H9 (cell line): ENCODE data around the gene LZTFL1. TPM values are rescaled to one million over a fixed set of nuclear protein-coding genes. Genes with fewer than 3 reads are reported as not detected.

Experiments used
- DNase-seq: peaks from one replicate; pipeline ENCODE4 v3.0.0-alpha.2; 2017
- H2AFZ ChIP-seq: one replicate; pipeline ENCODE4 v1.6.1; 2013; ENCODE audit warnings: mild to moderate bottlenecking, low read length, control low read depth, moderate library complexity
- H2AK5ac ChIP-seq: 2 replicates; pipeline ENCODE4 v1.6.1; 2013; ENCODE audit warnings: low read length, control low read depth, mixed read lengths; ENCODE audit not compliant: insufficient read length
- H2BK120ac ChIP-seq: one replicate; pipeline ENCODE4 v1.6.1; 2013; ENCODE audit warnings: low read depth, mild to moderate bottlenecking, low read length, control low read depth, inconsistent platforms; ENCODE audit not compliant: poor library complexity, severe bottlenecking
- H2BK12ac ChIP-seq: 2 replicates; pipeline ENCODE4 v1.6.1; 2013; ENCODE audit warnings: low read length, control low read depth, mixed read lengths, low read depth; ENCODE audit not compliant: insufficient read length
- H2BK15ac ChIP-seq: 2 replicates; pipeline ENCODE4 v1.6.1; 2013; ENCODE audit warnings: low read depth, low read length, control low read depth
- H2BK20ac ChIP-seq: one replicate; pipeline ENCODE4 v1.6.1; 2013; ENCODE audit warnings: low read depth, mild to moderate bottlenecking, low read length, control low read depth, inconsistent platforms; ENCODE audit not compliant: poor library complexity, severe bottlenecking
- H2BK5ac ChIP-seq: 2 replicates; pipeline ENCODE4 v1.6.1; 2013; ENCODE audit warnings: low read length, control low read depth, mixed read lengths; ENCODE audit not compliant: insufficient read length
- H3K14ac ChIP-seq: 2 replicates; pipeline ENCODE4 v1.6.1; 2013; ENCODE audit warnings: low read length, control low read depth; ENCODE audit not compliant: insufficient read depth
- H3K18ac ChIP-seq: 2 replicates; pipeline ENCODE4 v1.6.1; 2013; ENCODE audit warnings: low read depth, mild to moderate bottlenecking, mixed read lengths, low read length, control low read depth; ENCODE audit not compliant: insufficient read length
- H3K23ac ChIP-seq: 2 replicates; pipeline ENCODE4 v1.6.1; 2013; ENCODE audit warnings: low read length, control low read depth, mixed read lengths, low read depth; ENCODE audit not compliant: insufficient read length
- H3K23me2 ChIP-seq: 2 replicates; pipeline ENCODE4 v1.6.1; 2013; ENCODE audit warnings: low read depth, mild to moderate bottlenecking, mixed read lengths, low read length, control low read depth; ENCODE audit not compliant: insufficient read length, poor library complexity, severe bottlenecking
- H3K27ac ChIP-seq: 2 replicates; pipeline ENCODE4 v1.5.1; 2013; ENCODE audit warnings: low read length, control low read depth, mixed read lengths, low read depth; ENCODE audit not compliant: insufficient read length
- H3K27me3 ChIP-seq: 2 replicates; pipeline ENCODE4 v1.6.1; 2013; ENCODE audit warnings: low read length, control low read depth, inconsistent platforms; ENCODE audit not compliant: insufficient read depth
- H3K4ac ChIP-seq: 2 replicates; pipeline ENCODE4 v1.6.1; 2013; ENCODE audit warnings: low read depth, mild to moderate bottlenecking, control low read depth, inconsistent platforms, low read length, moderate library complexity
- H3K4me1 ChIP-seq: 2 replicates; pipeline ENCODE4 v1.6.1; 2013; ENCODE audit warnings: low read length, control low read depth, inconsistent platforms; ENCODE audit not compliant: insufficient read depth
- H3K4me2 ChIP-seq: 2 replicates; pipeline ENCODE4 v1.6.1; 2013; ENCODE audit warnings: low read length, control low read depth, mixed read lengths; ENCODE audit not compliant: insufficient read length, insufficient read depth
- H3K56ac ChIP-seq: 2 replicates; pipeline ENCODE4 v1.6.1; 2013; ENCODE audit warnings: low read depth, mild to moderate bottlenecking, mixed read lengths, low read length, control low read depth; ENCODE audit not compliant: insufficient read length
- H3K79me1 ChIP-seq: 2 replicates; pipeline ENCODE4 v1.6.1; 2013; ENCODE audit warnings: low read depth, mild to moderate bottlenecking, moderate library complexity, low read length, control low read depth, inconsistent platforms; ENCODE audit not compliant: insufficient read depth, poor library complexity, severe bottlenecking
- H3K79me2 ChIP-seq: 2 replicates; pipeline ENCODE4 v1.6.1; 2013; ENCODE audit warnings: low read length, control low read depth, inconsistent platforms; ENCODE audit not compliant: insufficient read depth
- H3K9ac ChIP-seq: 2 replicates; pipeline ENCODE4 v1.6.1; 2013; ENCODE audit warnings: low read length, control low read depth, mixed read lengths; ENCODE audit not compliant: insufficient read length; ENCODE audit errors: extremely low read depth
- H3K9me3 ChIP-seq: one replicate; pipeline ENCODE4 v1.6.1; 2013; ENCODE audit warnings: low read depth, low read length, inconsistent platforms; ENCODE audit not compliant: control insufficient read depth
- H3T11ph ChIP-seq: one replicate; pipeline ENCODE4 v1.6.1; 2013; ENCODE audit warnings: mild to moderate bottlenecking, low read length, control low read depth, inconsistent platforms
- H4K20me1 ChIP-seq: one replicate; pipeline ENCODE4 v1.6.1; 2013; ENCODE audit not compliant: control insufficient read depth, insufficient read length, insufficient read depth
- H4K5ac ChIP-seq: 2 replicates; pipeline ENCODE4 v1.6.1; 2013; ENCODE audit warnings: low read depth, mild to moderate bottlenecking, mixed read lengths, low read length, control low read depth; ENCODE audit not compliant: insufficient read length
- H4K8ac ChIP-seq: replicated peaks from 2 replicates; pipeline ENCODE4 v1.6.1; 2013; ENCODE audit warnings: low read length, control low read depth, mixed read lengths, low read depth; ENCODE audit not compliant: insufficient read length
- H4K91ac ChIP-seq: 2 replicates; pipeline ENCODE4 v1.6.1; 2013; ENCODE audit warnings: low read depth, mild to moderate bottlenecking, moderate library complexity, mixed read lengths, low read length, control low read depth; ENCODE audit not compliant: insufficient read length
- H3K27ac Mint-ChIP-seq, 3 experiments: 2 replicates in 2 of 3; 3 replicates in 1 of 3; pipeline ENCODE4 v1.8.0; 2020 to 2021; ENCODE audit warnings: mixed read lengths in 3 of 3, mild to moderate bottlenecking in 1 of 3, moderate library complexity in 1 of 3
- H3K27me3 Mint-ChIP-seq: 2 replicates; pipeline ENCODE4 v1.8.0; 2021; ENCODE audit warnings: low read depth, mild to moderate bottlenecking, moderate library complexity, mixed read lengths
- H3K36me3 Mint-ChIP-seq, 3 experiments: 2 replicates in 2 of 3; 3 replicates in 1 of 3; pipeline ENCODE4 v1.8.0; 2020 to 2021; ENCODE audit warnings: low read depth in 3 of 3, mixed read lengths in 3 of 3; ENCODE audit not compliant: insufficient read depth in 1 of 3
- H3K4me1 Mint-ChIP-seq, 2 experiments: 2 replicates each; pipeline ENCODE4 v1.8.0; 2020; ENCODE audit warnings: mixed read lengths in 2 of 2
- H3K4me3 Mint-ChIP-seq, 2 experiments: 2 replicates in 1 of 2; 3 replicates in 1 of 2; pipeline ENCODE4 v1.8.0; 2020 to 2021; ENCODE audit warnings: mild to moderate bottlenecking in 2 of 2, mixed read lengths in 2 of 2, moderate library complexity in 1 of 2
- H3K9me3 Mint-ChIP-seq, 2 experiments: 2 replicates in 1 of 2; 3 replicates in 1 of 2; pipeline ENCODE4 v1.8.0; 2020; ENCODE audit warnings: mild to moderate bottlenecking in 2 of 2, mixed read lengths in 2 of 2, moderate library complexity in 1 of 2
- CTCF ChIP-seq: fragments of 200-600 bp; sonication (generic); conservative IDR thresholded peaks from 3 replicates; pipeline ENCODE4 v1.8.0; 2021; ENCODE audit warnings: antibody characterized with exemption, mild to moderate bottlenecking
- WGBS: extraction: QIAGEN DNeasy Blood & Tissue Kit; methylation state at CpG from one replicate; pipeline ENCODE4 v1.1.7; 2013; ENCODE audit warnings: missing lambda C conversion rate, low lambda C conversion rate, mixed read lengths; ENCODE audit not compliant: insufficient read length; ENCODE audit errors: extremely low coverage; 5-methylcytosine and 5-hydroxymethylcytosine counted together
- total RNA-seq: library from RNA; stranded (reverse); gene quantifications from 2 replicates; pipeline ENCODE4 v1.2.1, GENCODE V29; 2021

LZTFL1 gene
- total RNA-seq, 1 experiment from 2014 or later = 12.2 TPM

GRCh38 chr3:45890405-45890804, 48.5 kb upstream of the LZTFL1 start:
- Histone ChIP-seq H3T11ph (no peak overlapping the region), H2AK5ac (no peak overlapping the region), H3K79me2 (no peaks in the 10 kb centered on the region), H4K91ac (no peak overlapping the region), H2BK120ac (no peak overlapping the region), H4K8ac (no peak overlapping the region), H3K4me1 (no peaks in the 10 kb centered on the region), H2BK5ac (no peak overlapping the region), H3K9me3 (no peaks in the 10 kb centered on the region), H3K23me2 (no peaks in the 10 kb centered on the region), H3K23ac (no peak overlapping the region), H2BK20ac (no peak overlapping the region), H3K4ac (no peak overlapping the region), H3K4me2 (no peak overlapping the region), H3K9ac (no peak overlapping the region), H2AFZ (no peak overlapping the region), H4K5ac (no peak overlapping the region), H2BK12ac (no peak overlapping the region), H3K56ac (no peak overlapping the region), H3K79me1 (no peaks in the 10 kb centered on the region), H3K14ac (no peak overlapping the region), H3K27me3 (no peaks in the 10 kb centered on the region), H3K27ac (no peak overlapping the region), H4K20me1 (no peaks in the 10 kb centered on the region), H3K18ac (no peak overlapping the region), H2BK15ac (no peak overlapping the region)
- H3K4me1 Mint-ChIP-seq = peaks cover 14 to 16% of the 10 kb centered on the region in 2 experiments
- no peak overlapping the region for H3K4me3 Mint-ChIP-seq
- no CpG with 5 or more reads among the region's 3 CpGs for WGBS
- no peak for TF ChIP-seq CTCF
- no peaks in the 10 kb centered on the region for H3K9me3 Mint-ChIP-seq
- H3K27me3 Mint-ChIP-seq = no peaks in the 10 kb centered on the region; the same call in none of the 2 replicates
- no peak for DNase-seq
- no peaks in the 10 kb centered on the region for H3K36me3 Mint-ChIP-seq
- no peak overlapping the region for H3K27ac Mint-ChIP-seq
